Stimulated activated CD4-positive, alpha-beta T cell treated with anti-CD3 and anti-CD28 coated beads, Interleukin-12 subunit alpha, Interleukin-12 subunit beta, amount 100 ng/mL, for 4 hours (primary cell): ENCODE measurements around the gene ISCU.

ENCODE experiments used
- DNase-seq: peaks from one replicate; pipeline ENCODE4 v3.0.0-alpha.2; 2020

Gene ISCU

GRCh38 chr12:108562348-108563135, at the start of gene ISCU:
Gene ISCU, plus strand, starts transcription at chr12:108562596. Its CDS starts 27 bp downstream, at chr12:108562623.
- DNase-seq, result peak; percentile 99

GRCh38 chr12:108514468-108514972, 47.9 kb upstream of the ISCU start:
- no peak for DNase-seq

- DNase-seq, result peak; percentile 99
Measured at GRCh38 chr12:108514973-108515814, 47.2 kb upstream of the ISCU start, which contains the start of gene FICD. Gene FICD, plus strand, starts transcription at chr12:108515277. Its CDS starts 1,696 bp downstream, at chr12:108516973.

GRCh38 chr12:108515916-108516315, 46.5 kb upstream of the ISCU start:
- no peak for DNase-seq

GRCh38 chr12:108516511-108517275, 45.7 kb upstream of the ISCU start:
- DNase-seq, result no peak

GRCh38 chr12:108517288-108518100, 44.9 kb upstream of the ISCU start:
- DNase-seq, result no peak

- DNase-seq, result no peak
Measured at GRCh38 chr12:108518101-108518715, 44.2 kb upstream of the ISCU start.

- DNase-seq, result no peak
Measured at GRCh38 chr12:108518716-108519496, 43.5 kb upstream of the ISCU start.

- DNase-seq, result no peak
Measured at GRCh38 chr12:108519558-108519957, 42.8 kb upstream of the ISCU start.

GRCh38 chr12:108523365-108523764, 39.0 kb upstream of the ISCU start:
- no peak for DNase-seq

- no peak for DNase-seq
Measured at GRCh38 chr12:108525681-108526080, 36.7 kb upstream of the ISCU start.

- no peak for DNase-seq
Measured at GRCh38 chr12:108526482-108527165, 35.8 kb upstream of the ISCU start.

GRCh38 chr12:108527166-108527496, 35.3 kb upstream of the ISCU start:
- DNase-seq, result no peak

- no peak for DNase-seq
Measured at GRCh38 chr12:108530161-108530560, 32.2 kb upstream of the ISCU start.

GRCh38 chr12:108531929-108532848, 30.2 kb upstream of the ISCU start:
- DNase-seq, result no peak

- DNase-seq, result no peak
Measured at GRCh38 chr12:108538146-108538545, 24.2 kb upstream of the ISCU start.

- DNase-seq, result no peak
Measured at GRCh38 chr12:108538616-108539195, 23.7 kb upstream of the ISCU start.

GRCh38 chr12:108542320-108542719, 20.1 kb upstream of the ISCU start:
- DNase-seq, result no peak

- DNase-seq, result no peak
Measured at GRCh38 chr12:108543652-108544051, 18.7 kb upstream of the ISCU start.
